Endometrial microvascular endothelial cells (primary cell): Measurements from ENCODE around the gene SLC4A9. TPM values are rescaled to one million over a fixed set of nuclear protein-coding genes. Genes with fewer than 3 reads are reported as not detected.

Experiments used
- in situ Hi-C: cut with HindIII; loops from 2 replicates; pipeline ENCODE4 v1.10.0; 2017; ENCODE audit warnings: low sequenced_read_pairs, low pct_unique_long_range_greater_than_20kb; ENCODE audit errors: inconsistent ontology term
- total RNA-seq: library from RNA; depleted of rRNA; stranded (reverse); fragments of >200 nt; gene quantifications from one replicate; pipeline ENCODE4 v1.2.3, GENCODE V29; 2015; ENCODE audit errors: inconsistent ontology term

SLC4A9 gene
- total RNA-seq, 1 donor from 2014 or later = not detected

- in situ Hi-C loops = no loop called here
Measured at GRCh38 chr5:140355546-140355945, 4.4 kb upstream of the SLC4A9 start.

GRCh38 chr5:140356853-140357725 lies 2.9 kb upstream of the SLC4A9 start:
- in situ Hi-C loops = no loop called here

GRCh38 chr5:140357726-140358093 lies 2.3 kb upstream of the SLC4A9 start:
- in situ Hi-C loops = no loop called here

GRCh38 chr5:140358738-140359310 lies 1.2 kb upstream of the SLC4A9 start:
- in situ Hi-C loops = no loop called here

GRCh38 chr5:140360681-140361479 lies 886 bp downstream of the SLC4A9 start:
- in situ Hi-C loops = no loop called here

- in situ Hi-C loops = no loop called here
Measured at GRCh38 chr5:140361901-140362300, 1.9 kb downstream of the SLC4A9 start.

GRCh38 chr5:140362311-140362710 lies 2.3 kb downstream of the SLC4A9 start:
- in situ Hi-C loops = no loop called here

- in situ Hi-C loops = no loop called here
Measured at GRCh38 chr5:140362875-140363630, 3.1 kb downstream of the SLC4A9 start.

- in situ Hi-C loops = no loop called here
Measured at GRCh38 chr5:140363631-140364471, 3.9 kb downstream of the SLC4A9 start.

GRCh38 chr5:140364472-140364765 lies 4.4 kb downstream of the SLC4A9 start:
- in situ Hi-C loops = no loop called here

GRCh38 chr5:140365282-140365681 lies 5.3 kb downstream of the SLC4A9 start:
- in situ Hi-C loops = no loop called here

- in situ Hi-C loops = no loop called here
Measured at GRCh38 chr5:140365941-140366340, 5.9 kb downstream of the SLC4A9 start.

- in situ Hi-C loops = no loop called here
Measured at GRCh38 chr5:140366589-140367255, 6.7 kb downstream of the SLC4A9 start.

- in situ Hi-C loops = no loop called here
Measured at GRCh38 chr5:140367256-140368013, 7.4 kb downstream of the SLC4A9 start.

GRCh38 chr5:140371356-140372151 lies 11.6 kb downstream of the SLC4A9 start:
- in situ Hi-C loops = no loop called here

- in situ Hi-C loops = no loop called here
Measured at GRCh38 chr5:140372971-140373487, 13.0 kb downstream of the SLC4A9 start.
